ENCODE results near the gene CCBE1.

GRCh38 chr18:59461171-59461570 lies 236.1 kb downstream of the CCBE1 start:
- TF ChIP-seq CTCF (IDR thresholded peaks at IDR 0.05) (no peak), ZFX (IDR thresholded peaks at IDR 0.05; ENCODE audit: borderline replicate concordance) (no peak)
